Activated CD8-positive, alpha-beta T cell treated with anti-CD3 and anti-CD28 coated beads, Interleukin-2, amount 10 ng/mL, durations not matched to agents 7 days and 5 days (primary cell): ENCODE measurements around the gene MYBPC2. TPM values are rescaled to one million over a fixed set of nuclear protein-coding genes. Genes with fewer than 3 reads are reported as not detected.

Experiments used
- ATAC-seq: fragments of 150-1000 bp; cut with Tn5 transposase; one replicate; pipeline ENCODE4 v1.10.0; 2021; ENCODE audit warnings: moderate library complexity
- CTCF ChIA-PET: fragments of 350-600 bp; sonication (Branson Sonifier 250); formaldehyde crosslinking; loops from one replicate; lab custom pipeline; 2021; ENCODE audit warnings: antibody characterized with exemption; lab: Charles Lee
- POLR2A ChIA-PET: fragments of 350-600 bp; sonication (Branson Sonifier 250); formaldehyde crosslinking; loops from one replicate; lab custom pipeline; 2021; ENCODE audit warnings: antibody characterized with exemption; lab: Charles Lee
- DNase-seq: peaks from one replicate; pipeline ENCODE4 v3.0.0-alpha.2; 2020
- H3K27ac Mint-ChIP-seq: one replicate; pipeline ENCODE4 v1.8.0; 2021; ENCODE audit warnings: mild to moderate bottlenecking, mixed read lengths
- H3K27me3 Mint-ChIP-seq: one replicate; pipeline ENCODE4 v1.8.0; 2021; ENCODE audit warnings: low read depth, mixed read lengths
- H3K36me3 Mint-ChIP-seq: one replicate; pipeline ENCODE4 v1.8.0; 2021; ENCODE audit warnings: low read depth, mixed read lengths
- H3K4me1 Mint-ChIP-seq: one replicate; pipeline ENCODE4 v1.8.0; 2021; ENCODE audit warnings: low read depth, mixed read lengths
- H3K4me3 Mint-ChIP-seq: one replicate; pipeline ENCODE4 v1.8.0; 2021; ENCODE audit warnings: mild to moderate bottlenecking, mixed read lengths
- H3K9me3 Mint-ChIP-seq: one replicate; pipeline ENCODE4 v1.8.0; 2022; ENCODE audit warnings: mixed read lengths; ENCODE audit not compliant: insufficient read depth
- total RNA-seq, 2 experiments: library from RNA; stranded (reverse); gene quantifications; one replicate each; pipeline ENCODE4 v1.2.3, GENCODE V29; 2021

The MYBPC2 gene
- total RNA-seq, 2 experiments from 2014 or later = not detected

DNA sequence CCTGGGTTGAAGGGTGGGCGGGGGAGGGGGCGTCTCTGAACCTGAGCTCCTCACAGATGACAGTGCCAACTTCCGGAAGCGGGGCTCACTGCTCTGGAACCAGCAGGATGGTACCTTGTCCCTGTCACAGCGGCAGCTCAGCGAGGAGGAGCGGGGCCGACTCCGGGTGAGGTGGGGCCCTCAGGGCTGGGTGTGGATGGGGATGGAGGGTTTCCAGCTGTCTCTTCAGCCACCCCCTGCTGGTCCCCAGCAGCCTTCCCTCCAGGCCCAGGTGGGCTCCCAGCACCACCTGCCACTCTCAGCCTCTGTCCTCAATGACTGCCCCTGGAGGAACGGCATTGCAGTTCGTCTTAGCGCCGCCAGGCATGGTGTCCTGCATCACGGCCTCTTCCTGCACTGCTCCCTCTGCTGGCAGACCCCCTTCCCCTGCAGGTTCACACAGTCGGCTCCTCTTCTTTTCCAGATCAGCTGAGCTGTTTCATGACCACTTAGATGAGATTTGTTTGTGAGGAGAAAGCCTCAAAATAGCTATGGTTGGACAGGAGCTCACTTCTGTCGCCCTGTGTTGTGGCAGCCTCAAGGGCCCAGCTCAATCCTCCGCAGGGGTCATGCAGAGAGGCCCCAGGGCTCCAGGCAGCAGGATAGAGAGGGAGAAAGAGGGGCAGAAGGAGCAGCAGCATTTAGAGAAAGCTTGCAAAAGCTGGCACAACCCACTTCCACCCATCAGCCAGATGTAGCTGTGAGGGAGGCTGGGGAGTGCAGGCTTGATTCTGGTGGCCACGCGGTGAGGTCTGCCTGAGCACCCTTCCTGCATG, 46.4 kb downstream of the MYBPC2 start:
- H3K9me3 Mint-ChIP-seq = no peaks in the 10 kb centered on the region
- POLR2A ChIA-PET = interaction anchor here (1.8 kb wide), 1 partner anchor 122 kb away, joined by 5 read pairs; no protein-coding TSS in a partner anchor
- no peak overlapping the region for H3K27ac Mint-ChIP-seq
- DNase-seq = no peak
- no peak for ATAC-seq
- H3K4me3 Mint-ChIP-seq = no peak overlapping the region
- H3K27me3 Mint-ChIP-seq = no peaks in the 10 kb centered on the region
- CTCF ChIA-PET = interaction anchor here (0.7 to 1.8 kb wide), 5 partner anchors 8 to 122 kb away, joined by 3 to 6 read pairs (median 4); no protein-coding TSS in a partner anchor
- peaks cover 34% of the 10 kb centered on the region for H3K36me3 Mint-ChIP-seq
- peaks cover 16% of the 10 kb centered on the region for H3K4me1 Mint-ChIP-seq

DNA sequence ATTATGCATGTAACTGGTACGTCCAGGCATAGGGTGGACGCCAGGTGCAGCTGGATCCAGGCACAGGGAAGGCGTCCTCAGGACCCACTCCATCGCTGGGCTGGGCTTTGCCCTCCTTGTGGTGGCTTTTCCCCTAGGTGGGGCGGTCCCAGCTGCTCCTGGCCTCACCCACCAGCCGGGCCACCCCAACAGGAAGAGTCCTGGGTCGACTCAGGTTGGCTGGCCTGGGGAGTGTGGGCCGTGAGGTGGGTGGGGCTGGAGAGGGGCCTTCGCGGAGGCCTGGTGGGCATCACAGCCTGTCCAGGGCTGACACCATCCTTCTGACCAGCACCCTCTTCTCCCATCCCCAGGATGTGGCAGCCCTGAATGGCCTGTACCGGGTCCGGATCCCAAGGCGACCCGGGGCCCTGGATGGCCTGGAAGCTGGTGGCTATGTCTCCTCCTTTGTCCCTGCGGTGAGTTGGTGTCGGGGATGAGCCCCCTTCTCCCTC, 47.1 kb downstream of the MYBPC2 start:
- H3K27ac Mint-ChIP-seq = no peak overlapping the region
- no peak overlapping the region for H3K4me3 Mint-ChIP-seq
- peaks cover 35% of the 10 kb centered on the region for H3K36me3 Mint-ChIP-seq
- ChIA-PET POLR2A (interaction anchor here (1.8 kb wide), 1 partner anchor 123 kb away, joined by 5 read pairs; no protein-coding TSS in a partner anchor), CTCF (interaction anchor here (1.2 to 1.8 kb wide), 4 partner anchors 7 to 111 kb away, joined by 3 to 6 read pairs (median 4); no protein-coding TSS in a partner anchor)
- ATAC-seq (no peak), DNase-seq (no peak)
- H3K4me1 Mint-ChIP-seq = peaks cover 16% of the 10 kb centered on the region
- H3K9me3 Mint-ChIP-seq = no peaks in the 10 kb centered on the region
- H3K27me3 Mint-ChIP-seq = no peaks in the 10 kb centered on the region

DNA sequence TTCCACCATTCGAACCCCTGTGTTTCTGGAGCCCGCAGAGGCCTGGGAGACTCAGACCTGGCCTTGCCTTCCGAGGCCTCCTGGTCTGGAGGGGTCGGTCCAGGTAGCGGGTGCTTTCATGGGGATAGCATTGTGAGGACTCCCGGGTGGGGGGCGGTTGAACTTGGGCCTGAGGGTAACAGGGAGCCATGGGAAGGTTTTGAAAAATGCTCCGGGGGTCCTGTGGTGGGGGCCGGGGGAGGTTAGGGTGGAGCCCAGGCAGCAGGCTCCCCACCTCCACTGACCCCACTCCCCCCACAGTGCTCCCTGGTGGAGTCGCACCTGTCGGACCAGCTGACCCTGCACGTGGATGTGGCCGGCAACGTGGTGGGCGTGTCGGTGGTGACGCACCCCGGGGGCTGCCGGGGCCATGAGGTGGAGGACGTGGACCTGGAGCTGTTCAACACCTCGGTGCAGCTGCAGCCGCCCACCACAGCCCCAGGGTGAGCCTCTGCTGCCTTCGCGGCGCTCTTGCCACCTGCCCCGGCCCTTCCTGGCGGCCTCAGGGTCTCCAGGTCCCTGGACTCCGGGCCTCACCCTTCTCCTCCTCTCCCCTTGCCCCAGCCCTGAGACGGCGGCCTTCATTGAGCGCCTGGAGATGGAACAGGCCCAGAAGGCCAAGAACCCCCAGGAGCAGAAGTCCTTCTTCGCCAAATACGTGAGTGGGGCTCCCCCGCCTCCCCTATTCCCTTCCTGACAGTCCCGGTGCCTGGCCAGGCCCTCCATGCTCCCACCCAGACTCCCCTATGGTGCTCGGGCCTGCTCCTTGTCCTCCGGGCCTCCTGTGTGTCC, 47.8 kb downstream of the MYBPC2 start:
- Mint-ChIP-seq H3K36me3 (peaks cover 42% of the 10 kb centered on the region), H3K27me3 (no peaks in the 10 kb centered on the region), H3K4me1 (peaks cover 16% of the 10 kb centered on the region), H3K4me3 (no peak overlapping the region), H3K27ac (no peak overlapping the region), H3K9me3 (no peaks in the 10 kb centered on the region)
- POLR2A ChIA-PET = no interaction called here
- DNase-seq (no peak), ATAC-seq (no peak)
- CTCF ChIA-PET = no interaction called here

DNA sequence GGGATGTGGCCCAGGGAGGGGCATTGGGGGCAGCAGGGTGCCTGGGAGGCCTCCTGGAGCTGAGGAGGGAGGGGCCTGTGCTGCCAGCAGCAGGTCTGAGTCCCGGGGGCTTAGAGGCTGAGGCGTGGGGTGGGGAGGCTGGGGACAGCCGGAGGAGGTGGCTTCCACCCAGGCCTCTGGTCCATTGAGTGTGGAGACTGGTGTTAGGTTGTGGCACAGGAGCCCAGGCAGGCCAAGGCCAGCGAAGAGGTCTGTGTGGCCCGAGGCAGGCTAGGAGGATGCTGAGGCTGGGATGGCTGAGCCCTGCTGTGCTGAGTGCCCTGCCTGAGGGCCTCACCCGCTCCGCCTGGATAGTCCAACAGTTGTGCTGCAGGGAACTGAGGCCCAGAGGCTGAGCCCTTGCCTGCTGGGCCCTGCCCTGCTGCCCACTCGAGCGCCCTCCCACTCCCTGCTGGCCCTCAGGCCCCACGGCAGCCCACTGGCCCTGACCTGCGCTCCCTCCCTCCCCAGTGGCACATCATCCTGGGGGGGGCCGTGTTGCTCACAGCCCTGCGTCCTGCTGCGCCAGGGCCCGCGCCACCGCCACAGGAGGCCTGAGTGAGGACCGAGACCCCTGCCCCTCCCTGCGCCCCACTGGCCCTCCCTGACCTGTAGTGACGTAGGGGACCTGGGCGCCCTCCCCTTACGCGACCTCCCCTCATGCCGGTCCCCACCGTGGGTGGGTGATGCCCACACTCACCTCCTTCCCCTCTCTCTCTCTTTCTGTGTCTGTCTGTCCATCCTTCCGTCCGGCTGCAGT, 48.9 kb downstream of the MYBPC2 start:
- Mint-ChIP-seq H3K9me3 (no peaks in the 10 kb centered on the region), H3K36me3 (peaks cover 46% of the 10 kb centered on the region), H3K27ac (no peak overlapping the region), H3K4me3 (no peak overlapping the region), H3K4me1 (peaks cover 12% of the 10 kb centered on the region), H3K27me3 (no peaks in the 10 kb centered on the region)
- ChIA-PET CTCF (no interaction called here), POLR2A (no interaction called here)
- no peak for DNase-seq
- no peak for ATAC-seq

DNA sequence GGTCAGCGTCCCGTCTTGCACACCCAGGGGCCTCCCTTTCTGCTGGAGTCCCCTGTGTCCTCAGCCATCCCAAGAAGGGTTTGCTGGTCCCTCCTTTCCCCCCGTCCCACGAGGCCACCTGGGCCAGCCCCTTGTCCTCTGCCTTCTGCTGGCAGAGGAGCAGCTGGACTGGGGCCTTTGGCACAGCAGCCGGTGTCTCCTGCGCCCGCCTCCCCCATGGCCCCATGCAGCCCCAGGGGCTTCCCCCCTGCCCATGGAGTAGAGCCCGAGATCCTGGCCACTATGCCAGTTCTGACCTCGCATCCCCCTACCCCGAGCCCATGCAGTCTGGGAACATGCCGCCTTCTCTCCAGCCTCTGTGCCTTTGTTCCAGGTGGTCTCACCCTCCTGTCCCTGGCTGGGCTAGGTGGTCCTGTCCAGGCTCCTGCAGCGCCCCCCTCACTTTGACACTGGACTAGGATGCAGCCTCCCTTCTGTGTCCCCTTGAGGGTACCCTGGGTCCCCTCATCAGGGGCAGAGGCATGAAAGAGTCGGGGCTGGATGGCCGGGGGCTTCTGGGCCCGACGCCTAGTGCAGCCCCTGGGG, 49.7 kb downstream of the MYBPC2 start:
- Mint-ChIP-seq H3K36me3 (peaks cover 46% of the 10 kb centered on the region), H3K27me3 (no peaks in the 10 kb centered on the region), H3K9me3 (no peaks in the 10 kb centered on the region), H3K4me1 (peaks cover 7% of the 10 kb centered on the region), H3K4me3 (no peak overlapping the region), H3K27ac (no peak overlapping the region)
- ATAC-seq (no peak), DNase-seq (no peak)
- ChIA-PET CTCF (interaction anchor here (1.6 kb wide), 1 partner anchor 56 kb away, joined by 3 read pairs; no protein-coding TSS in a partner anchor), POLR2A (no interaction called here)

DNA sequence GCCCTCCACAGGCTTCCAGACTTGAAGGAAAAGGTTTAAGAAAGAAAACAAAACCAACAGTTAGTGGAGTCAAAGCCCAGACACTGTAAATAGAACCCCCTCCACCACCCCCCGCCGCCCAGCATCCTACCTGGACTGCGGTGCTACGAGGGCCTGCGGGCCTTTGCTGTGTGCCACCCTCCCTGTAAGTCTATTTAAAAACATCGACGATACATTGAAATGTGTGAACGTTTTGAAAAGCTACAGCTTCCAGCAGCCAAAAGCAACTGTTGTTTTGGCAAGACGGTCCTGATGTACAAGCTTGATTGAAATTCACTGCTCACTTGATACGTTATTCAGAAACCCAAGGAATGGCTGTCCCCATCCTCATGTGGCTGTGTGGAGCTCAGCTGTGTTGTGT, 50.2 kb downstream of the MYBPC2 start:
- ChIA-PET POLR2A (no interaction called here), CTCF (interaction anchor here (1.6 kb wide), 1 partner anchor 55 kb away, joined by 3 read pairs; no protein-coding TSS in a partner anchor)
- Mint-ChIP-seq H3K27ac (no peak overlapping the region), H3K27me3 (no peaks in the 10 kb centered on the region), H3K36me3 (peaks cover 40% of the 10 kb centered on the region), H3K4me3 (no peak overlapping the region), H3K4me1 (peaks cover 4% of the 10 kb centered on the region), H3K9me3 (no peaks in the 10 kb centered on the region)
- no peak for ATAC-seq
- no peak for DNase-seq

DNA sequence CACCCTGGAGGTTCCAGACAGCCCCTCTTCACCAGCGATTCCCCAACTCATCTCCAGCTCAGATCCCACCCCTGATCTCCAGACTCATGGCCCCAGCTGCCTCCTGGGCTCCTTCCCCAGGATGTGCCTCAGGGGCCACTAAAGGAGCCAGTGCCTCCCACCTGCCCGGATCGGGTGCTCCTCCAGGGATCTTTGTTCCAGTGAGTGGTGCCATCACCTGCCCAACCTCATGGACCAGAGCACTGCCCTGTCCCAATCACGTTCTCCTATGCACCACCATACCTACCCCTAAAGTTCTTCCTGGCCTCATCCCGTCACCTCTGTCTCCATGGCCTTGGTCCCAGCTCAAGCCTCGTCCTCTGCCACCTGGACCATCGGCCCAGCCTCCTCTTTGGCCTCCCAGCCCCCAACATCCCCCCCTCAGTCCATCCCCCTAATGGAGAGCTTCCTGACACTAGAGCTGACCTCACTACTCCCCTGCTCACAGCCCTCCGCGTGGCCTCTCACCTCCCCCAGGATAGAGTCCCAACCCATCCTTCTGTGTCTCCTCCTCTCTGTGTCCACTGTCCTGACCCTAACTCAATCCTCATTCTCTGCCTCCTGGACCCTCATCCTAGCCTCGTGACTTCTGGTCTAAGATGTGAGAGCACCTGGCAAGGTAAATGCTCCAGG, 52.7 kb downstream of the MYBPC2 start:
- DNase-seq (no peak), ATAC-seq (no peak)
- no peak overlapping the region for H3K27ac Mint-ChIP-seq
- peaks cover 30% of the 10 kb centered on the region for H3K36me3 Mint-ChIP-seq
- no peaks in the 10 kb centered on the region for H3K9me3 Mint-ChIP-seq
- no peak overlapping the region for H3K4me3 Mint-ChIP-seq
- POLR2A ChIA-PET = no interaction called here
- CTCF ChIA-PET = interaction anchor here (1.2 kb wide), 1 partner anchor 71 kb away, joined by 3 read pairs; no protein-coding TSS in a partner anchor
- no peaks in the 10 kb centered on the region for H3K27me3 Mint-ChIP-seq
- peaks cover 3% of the 10 kb centered on the region for H3K4me1 Mint-ChIP-seq

DNA sequence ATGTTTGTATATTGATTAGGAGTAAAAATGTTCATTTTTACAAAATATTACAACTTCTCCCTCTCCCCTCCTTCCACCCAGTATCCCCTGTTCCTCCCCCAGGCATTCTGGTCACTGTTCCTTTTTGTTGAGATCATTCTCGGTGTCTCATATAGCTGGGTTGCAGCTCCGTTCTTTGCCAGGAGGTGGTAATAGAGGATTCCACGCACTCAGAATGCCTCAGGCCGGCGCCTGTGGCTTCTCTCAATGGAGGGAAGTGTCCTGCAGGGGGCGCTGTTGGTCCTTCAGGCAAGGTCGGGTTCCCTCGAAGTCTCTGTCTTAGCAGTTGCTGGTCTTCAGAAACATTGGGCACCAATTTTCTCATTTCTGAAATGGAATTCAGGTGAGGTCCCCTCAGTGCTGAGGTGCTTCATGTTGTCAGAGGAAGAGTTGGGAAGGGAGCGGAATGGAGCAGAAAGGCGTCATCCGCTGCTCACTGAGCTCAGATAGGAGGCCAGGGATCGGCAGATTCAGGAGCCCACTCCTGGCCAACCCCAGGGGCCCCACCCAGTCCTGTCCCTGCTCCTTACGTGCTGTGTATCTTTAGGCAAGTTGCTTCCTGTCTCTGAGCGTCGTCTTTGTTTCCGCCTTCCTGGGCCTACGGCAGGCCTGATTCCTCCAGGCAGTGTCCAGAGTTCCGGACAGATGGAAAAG, 54.3 kb downstream of the MYBPC2 start:
- no peak for ATAC-seq
- ChIA-PET POLR2A (no interaction called here), CTCF (interaction anchor here (0.6 to 1.4 kb wide), 5 partner anchors 8 to 69 kb away, joined by 3 to 5 read pairs (median 3); partner anchors contain the start of gene JOSD2)
- Mint-ChIP-seq H3K27ac (no peak overlapping the region), H3K4me3 (no peak overlapping the region), H3K27me3 (no peaks in the 10 kb centered on the region), H3K4me1 (peaks cover 10% of the 10 kb centered on the region), H3K9me3 (no peaks in the 10 kb centered on the region), H3K36me3 (peaks cover 26% of the 10 kb centered on the region)
- peak; percentile 74 for DNase-seq

DNA sequence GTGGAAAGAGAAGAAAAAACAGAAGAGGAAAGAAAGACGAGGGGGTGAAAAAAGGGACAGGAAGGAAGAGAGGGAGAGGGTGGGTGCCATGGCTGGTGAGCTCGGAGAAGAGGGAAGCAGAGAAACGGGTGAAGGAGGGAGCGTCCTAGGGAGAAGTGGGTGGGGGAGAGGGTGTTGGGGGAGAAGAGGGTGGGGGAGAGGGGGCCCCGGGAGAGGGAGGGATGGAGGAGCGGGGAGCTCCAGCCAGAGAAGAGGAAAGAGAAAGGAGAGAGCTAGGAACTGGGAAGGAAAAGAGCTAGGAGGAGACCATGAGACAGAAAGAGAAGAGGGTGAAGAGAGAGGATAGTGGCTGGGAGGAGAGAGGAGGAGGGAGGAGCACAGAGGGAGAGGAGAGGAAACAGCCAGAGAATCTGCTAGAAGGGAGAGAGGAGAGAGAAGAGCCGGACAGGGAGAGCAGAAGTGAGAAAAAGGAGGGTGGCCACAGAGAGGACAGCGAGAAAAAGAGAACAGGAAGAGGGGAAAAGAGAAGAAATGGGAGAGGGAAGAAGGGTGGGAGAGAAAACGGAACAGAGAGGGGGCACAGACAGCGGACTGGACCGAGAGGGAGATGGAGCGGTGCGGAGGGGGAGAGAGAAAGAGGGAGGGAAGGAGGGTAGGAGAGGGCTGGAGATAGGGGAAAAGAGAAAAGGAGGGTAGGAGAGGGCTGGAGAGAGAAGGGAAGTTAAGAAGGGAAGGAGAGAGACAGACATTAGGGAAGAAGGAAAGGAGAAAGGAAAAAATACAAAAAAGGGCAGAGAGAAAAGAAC, 55.9 kb downstream of the MYBPC2 start:
- Mint-ChIP-seq H3K4me1 (peaks cover 16% of the 10 kb centered on the region), H3K4me3 (no peak overlapping the region), H3K36me3 (peaks cover 17% of the 10 kb centered on the region), H3K27me3 (no peaks in the 10 kb centered on the region), H3K27ac (no peak overlapping the region), H3K9me3 (no peaks in the 10 kb centered on the region)
- no peak for DNase-seq
- ChIA-PET POLR2A (no interaction called here), CTCF (interaction anchor here (0.6 kb wide), 1 partner anchor 415 kb away, joined by 4 read pairs; no protein-coding TSS in a partner anchor)
- no peak for ATAC-seq
